PC-9 (cell line): ENCODE data around the gene PAH. TPM values are rescaled to one million over a fixed set of nuclear protein-coding genes. Genes with fewer than 3 reads are reported as not detected.

Source experiments
- Bru-seq: library from RNA; stranded (reverse); fragments of 400-500 nt; gene quantifications from one replicate; lab custom pipeline; 2021; lab: Mats Ljungman, UMichigan
- BruChase-seq, 2 experiments: library from RNA; stranded (reverse); fragments of 400-500 nt; gene quantifications; one replicate each; lab custom pipeline; 2021; lab: Mats Ljungman, UMichigan
- BruUV-seq: library from RNA; stranded (reverse); fragments of 400-500 nt; replicated peaks from 2 replicates; lab custom pipeline; 2021; lab: Mats Ljungman, UMichigan
- CTCF ChIA-PET: fragments of 300-600 bp; sonication (Branson Sonifier 250); formaldehyde crosslinking; loops from one replicate; lab custom pipeline; 2022; ENCODE audit warnings: antibody characterized with exemption; lab: Charles Lee
- POLR2A ChIA-PET: fragments of 300-600 bp; sonication (Branson Sonifier 250); formaldehyde crosslinking; loops from one replicate; lab custom pipeline; 2022; ENCODE audit warnings: antibody characterized with exemption; ENCODE audit not compliant: unreplicated experiment; lab: Charles Lee
- DNase-seq, 2 experiments: peaks; one replicate each; pipeline versions ENCODE4 v3.0.0 to v3.0.0-alpha.2; 2015 to 2022; ENCODE audit warnings: mixed read lengths in 1 of 2
- H2AFZ ChIP-seq: fragments of 200-600 bp; sonication (generic); 2 replicates; pipeline ENCODE4 v1.8.1; 2017; ENCODE audit warnings: antibody characterized with exemption
- H3F3A ChIP-seq: fragments of 200-600 bp; sonication (generic); 2 replicates; pipeline ENCODE4 v1.8.1; 2017; ENCODE audit warnings: antibody characterized with exemption, mild to moderate bottlenecking, low read depth; ENCODE audit not compliant: insufficient read depth
- H3K27ac ChIP-seq: fragments of 200-600 bp; sonication (generic); 2 replicates; pipeline ENCODE4 v1.6.1; 2016; ENCODE audit warnings: mixed run types
- H3K27me3 ChIP-seq: fragments of 200-600 bp; sonication (generic); 2 replicates; pipeline ENCODE4 v1.6.1; 2016; ENCODE audit warnings: low read depth, mixed run types; ENCODE audit not compliant: insufficient read depth
- H3K36me3 ChIP-seq: fragments of 200-600 bp; sonication (generic); 2 replicates; pipeline ENCODE4 v1.6.1; 2016; ENCODE audit warnings: low read depth, mixed run types
- H3K4me1 ChIP-seq: fragments of 200-600 bp; sonication (generic); replicated peaks from 2 replicates; pipeline ENCODE4 v1.6.1; 2016; ENCODE audit warnings: mixed run types; ENCODE audit not compliant: insufficient read depth
- H3K4me2 ChIP-seq: fragments of 200-600 bp; sonication (generic); 2 replicates; pipeline ENCODE4 v1.6.1; 2017; ENCODE audit warnings: mixed run types
- H3K4me3 ChIP-seq: fragments of 200-600 bp; sonication (generic); 2 replicates; pipeline ENCODE4 v1.6.1; 2016; ENCODE audit warnings: mixed run types
- H3K79me2 ChIP-seq: fragments of 200-600 bp; sonication (generic); 2 replicates; pipeline ENCODE4 v1.6.1; 2017; ENCODE audit warnings: low read depth, mixed run types
- H3K9me2 ChIP-seq: fragments of 200-600 bp; sonication (generic); 2 replicates; pipeline ENCODE4 v1.8.1; 2017; ENCODE audit warnings: mild to moderate bottlenecking; ENCODE audit not compliant: insufficient read depth
- H3K9me3 ChIP-seq: fragments of 200-600 bp; sonication (generic); 2 replicates; pipeline ENCODE4 v1.8.1; 2016; ENCODE audit warnings: low read depth; ENCODE audit not compliant: insufficient read depth
- H4K20me1 ChIP-seq: fragments of 200-600 bp; sonication (generic); 2 replicates; pipeline ENCODE4 v1.8.1; 2017; ENCODE audit not compliant: insufficient read depth
- CTCF ChIP-seq: fragments of 200-600 bp; sonication (generic); conservative IDR thresholded peaks from 2 replicates; pipeline ENCODE4 v1.6.1; 2017; ENCODE audit warnings: mixed run types, antibody characterized with exemption, mild to moderate bottlenecking, moderate library complexity
- EZH2 ChIP-seq: fragments of 200-600 bp; sonication (generic); IDR thresholded peaks from 2 replicates; pipeline ENCODE4 v1.8.0; 2017; ENCODE audit warnings: antibody characterized with exemption, low read depth
- intact Hi-C: fragments of 100-400 bp; cut with micrococcal nuclease; formaldehyde crosslinking; loops from one replicate; pipeline ENCODE4 v1.10.0; 2022; ENCODE audit not compliant: unreplicated experiment
- long read RNA-seq: library from polyadenylated mRNA; stranded (forward); transcript quantifications from one replicate; pipeline ENCODE4 v2.0.0, GENCODE V29; 2022
- total RNA-seq: library from RNA; stranded (reverse); gene quantifications from 2 replicates; pipeline ENCODE4 v1.2.3, GENCODE V29; 2021

PAH gene
- not detected in 2 replicates for total RNA-seq
- Bru-seq, nascent RNA: not detected
- not detected for BruChase-seq, experiment 1, labeled RNA remaining after a 2-hour chase
- BruChase-seq, experiment 2, labeled RNA remaining after a 6-hour chase: not detected
- long read RNA-seq: 0 reads

DNA sequence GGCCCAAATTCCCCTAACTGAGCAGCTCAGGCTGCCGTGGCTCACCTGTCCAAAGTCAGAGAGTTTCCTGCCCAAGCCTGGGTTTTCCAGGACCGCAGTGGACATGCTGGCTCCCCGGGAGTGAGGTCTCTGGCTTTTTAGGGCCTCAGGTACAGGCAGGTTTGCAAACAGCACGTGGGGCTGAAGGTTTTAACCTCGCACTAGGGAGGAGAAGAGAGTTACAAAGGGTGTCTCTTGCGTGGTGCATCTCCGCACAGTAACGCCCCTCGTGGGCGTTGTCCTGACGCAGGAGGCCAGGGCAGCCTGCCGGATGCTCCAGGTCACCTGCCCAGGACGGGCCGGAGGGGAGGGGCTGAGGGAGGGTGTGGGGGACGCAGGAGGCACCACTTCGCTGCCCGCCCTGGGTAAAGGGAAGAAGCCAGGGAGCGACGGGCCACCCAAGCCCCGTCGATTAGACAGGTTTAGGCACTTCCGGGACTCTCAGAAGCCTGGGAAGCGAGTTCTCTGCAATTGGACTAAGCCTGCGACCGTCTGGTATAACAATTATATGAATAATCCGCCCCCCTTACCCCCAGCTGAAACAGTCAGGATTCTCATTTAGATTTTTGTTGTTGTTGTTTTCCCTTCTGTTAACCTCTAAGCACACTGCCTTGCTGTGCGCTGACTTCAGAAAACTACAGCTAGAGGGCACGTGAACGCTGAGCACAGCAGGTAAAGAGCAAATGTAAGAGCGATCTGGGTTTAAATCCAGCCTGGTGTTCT lies at the start of gene PAH:
PAH (minus strand) TSS at position 219 of the 762 bp plus-strand sequence; CDS start at position 105, 114 bp downstream.
- ChIA-PET CTCF (no interaction called here), POLR2A (no interaction called here)
- Histone ChIP-seq H2AFZ (peak within 1 kb of the TSS; percentile 64; the same call in 1 of the 2 replicates), H3K79me2 (no peaks in the 10 kb centered on the region), H3K4me1 (no peaks in the 10 kb centered on the region), H3K27ac (no peak within 1 kb of the TSS), H3F3A (no peaks in the 10 kb centered on the region), H3K36me3 (no peaks in the 10 kb centered on the region), H3K4me3 (no peak within 1 kb of the TSS), H3K4me2 (peak within 1 kb of the TSS; percentile 23; the same call in 1 of the 2 replicates), H4K20me1 (no peaks in the 10 kb centered on the region), H3K9me3 (no peaks in the 10 kb centered on the region), H3K9me2 (no peaks in the 10 kb centered on the region; the same call in 1 of the 2 replicates), H3K27me3 (no peaks in the 10 kb centered on the region; the same call in 1 of the 2 replicates)
- intact Hi-C loops: no loop called here
- TF ChIP-seq CTCF: no peak
- no peak for TF ChIP-seq EZH2
- BruUV-seq: no TSS peak
- no peak for DNase-seq

- Histone ChIP-seq H3K36me3 (no peaks in the 10 kb centered on the region), H3K4me2 (no peak overlapping the region), H3K4me1 (no peaks in the 10 kb centered on the region), H2AFZ (no peak overlapping the region), H3K9me2 (no peaks in the 10 kb centered on the region), H3K79me2 (no peaks in the 10 kb centered on the region), H3K4me3 (no peak overlapping the region), H3K9me3 (no peaks in the 10 kb centered on the region), H3K27ac (no peak overlapping the region), H3K27me3 (peaks cover 56% of the 10 kb centered on the region), H4K20me1 (no peaks in the 10 kb centered on the region), H3F3A (no peaks in the 10 kb centered on the region)
- DNase-seq: no peak
- POLR2A ChIA-PET: no interaction called here
- no peak for TF ChIP-seq EZH2
- no peak for TF ChIP-seq CTCF
- BruUV-seq: no TSS peak
- intact Hi-C loops: no loop called here
- CTCF ChIA-PET: no interaction called here
Observed at GRCh38 chr12:102966200-102966863, 49.3 kb upstream of the PAH start.

DNA sequence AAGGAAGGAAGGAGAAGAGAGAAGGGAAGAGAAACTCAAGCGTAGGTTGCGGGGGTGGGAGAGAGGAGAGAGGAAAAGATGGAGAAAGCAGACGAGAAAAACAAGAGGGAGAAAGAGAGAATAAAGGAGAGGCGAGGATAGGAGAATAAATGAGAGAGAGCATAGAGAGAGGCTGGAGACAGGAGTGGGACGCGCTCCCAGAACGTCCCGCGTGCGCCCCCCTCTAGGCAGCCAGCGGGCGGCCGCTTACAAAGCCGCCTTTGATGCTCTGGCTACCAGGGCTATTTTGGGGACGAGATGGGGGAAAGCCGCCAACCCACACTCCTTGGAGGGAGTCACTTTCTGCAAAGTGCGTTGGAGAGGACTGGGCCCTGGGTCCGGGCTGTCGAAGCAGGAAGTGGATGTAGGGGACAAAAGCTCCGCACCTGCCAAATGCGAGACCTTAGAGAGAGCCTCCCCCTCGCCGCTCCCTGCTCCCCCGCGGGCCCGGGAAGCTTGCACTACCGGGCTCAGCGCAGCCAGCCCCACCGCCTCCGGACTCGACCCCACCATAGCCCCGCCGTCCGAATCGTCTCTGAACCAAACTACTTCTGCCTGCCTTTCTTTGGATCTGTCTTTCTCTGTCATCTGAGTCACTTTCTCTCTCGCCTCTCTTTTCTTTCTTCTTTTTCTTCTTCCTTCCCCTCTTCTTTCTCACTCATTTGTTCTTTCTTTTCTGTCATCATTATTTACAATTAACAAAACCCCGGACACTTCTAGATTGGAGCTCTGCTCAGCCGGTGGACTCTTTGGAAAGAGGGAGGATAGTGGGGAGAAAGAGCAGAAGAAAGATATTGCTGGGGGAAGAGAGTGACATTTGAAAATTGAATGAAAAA lies 48.5 kb upstream of the PAH start:
- no peak for DNase-seq
- H3K27me3 ChIP-seq: peaks cover 64% of the 10 kb centered on the region
- no peaks in the 10 kb centered on the region for H3F3A ChIP-seq
- H4K20me1 ChIP-seq: no peaks in the 10 kb centered on the region
- no peak for TF ChIP-seq CTCF
- no peak for TF ChIP-seq EZH2
- H3K9me3 ChIP-seq: no peaks in the 10 kb centered on the region
- intact Hi-C loops: no loop called here
- no peaks in the 10 kb centered on the region for H3K4me1 ChIP-seq
- BruUV-seq: no TSS peak
- H3K4me3 ChIP-seq: no peak overlapping the region
- H3K79me2 ChIP-seq: no peaks in the 10 kb centered on the region
- H3K27ac ChIP-seq: no peak overlapping the region
- ChIA-PET CTCF (no interaction called here), POLR2A (no interaction called here)
- H3K9me2 ChIP-seq: no peaks in the 10 kb centered on the region
- H3K4me2 ChIP-seq: no peak overlapping the region
- H3K36me3 ChIP-seq: no peaks in the 10 kb centered on the region
- H2AFZ ChIP-seq: no peak overlapping the region
